HG03039 (cell line): ENCODE data around the gene MTHFSD.

Source experiments
- ATAC-seq: cut with Tn5 transposase; IDR thresholded peaks from one replicate; pipeline ENCODE4 v1.9.1; 2021; ENCODE audit warnings: mild to moderate bottlenecking, moderate library complexity; ENCODE audit not compliant: unreplicated experiment

The MTHFSD gene

GRCh38 chr16:86531191-86531545, 23.9 kb downstream of the MTHFSD start:
- no peak for ATAC-seq

GRCh38 chr16:86530251-86531190, 24.5 kb downstream of the MTHFSD start:
- no peak for ATAC-seq

GRCh38 chr16:86529160-86529559, 25.9 kb downstream of the MTHFSD start:
- ATAC-seq: no peak

GRCh38 chr16:86528061-86528929, 26.7 kb downstream of the MTHFSD start:
- ATAC-seq: no peak

- ATAC-seq: no peak
Measured at GRCh38 chr16:86527366-86527765, 27.7 kb downstream of the MTHFSD start.

GRCh38 chr16:86525696-86526095, 29.3 kb downstream of the MTHFSD start:
- no peak for ATAC-seq

- ATAC-seq: no peak
Measured at GRCh38 chr16:86524029-86524428, 31.0 kb downstream of the MTHFSD start.

- no peak for ATAC-seq
Measured at GRCh38 chr16:86523166-86523740, 31.8 kb downstream of the MTHFSD start.

- ATAC-seq: no peak
Measured at GRCh38 chr16:86522634-86523033, 32.4 kb downstream of the MTHFSD start.

- no peak for ATAC-seq
Measured at GRCh38 chr16:86521236-86522197, 33.5 kb downstream of the MTHFSD start.

GRCh38 chr16:86520317-86521210, 34.5 kb downstream of the MTHFSD start:
- no peak for ATAC-seq

- no peak for ATAC-seq
Measured at GRCh38 chr16:86519649-86520316, 35.3 kb downstream of the MTHFSD start.

- no peak for ATAC-seq
Measured at GRCh38 chr16:86519007-86519648, 35.9 kb downstream of the MTHFSD start.

- no peak for ATAC-seq
Measured at GRCh38 chr16:86517652-86518258, 37.3 kb downstream of the MTHFSD start.

- ATAC-seq: no peak
Measured at GRCh38 chr16:86517033-86517432, 38.0 kb downstream of the MTHFSD start.

GRCh38 chr16:86516623-86517003, 38.4 kb downstream of the MTHFSD start:
- no peak for ATAC-seq

GRCh38 chr16:86515777-86516622, 39.0 kb downstream of the MTHFSD start:
- no peak for ATAC-seq
